ENCODE results near the gene OR8D1.
"Not testable (repeated sequence)": the region's sequence is repeated elsewhere in the genome, so short reads cannot be mapped to it uniquely, and the experiment has no call there.

OR8D1 gene

DNA sequence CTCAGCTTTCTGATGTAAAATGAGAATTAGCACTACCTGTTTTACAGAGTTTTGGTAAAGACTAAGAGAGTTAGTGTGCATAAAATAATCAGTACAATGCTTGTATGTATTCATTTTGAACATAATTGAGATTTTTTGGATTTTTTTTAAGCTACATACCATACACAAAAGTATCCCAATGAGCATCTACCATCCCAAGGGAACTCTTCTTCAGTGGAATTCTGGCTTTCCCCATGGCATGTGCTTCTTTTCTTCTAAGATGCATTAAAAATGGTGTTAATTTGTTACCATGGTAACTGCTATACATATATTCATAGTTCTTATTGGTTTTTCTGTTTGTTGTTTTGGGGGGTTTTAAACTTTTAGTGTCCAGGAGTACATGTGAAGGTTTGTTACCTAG lies 17.7 kb downstream of the OR8D1 start:
- Histone ChIP-seq H3K27ac (ENCODE audit: low read depth, low read length) (no peak overlapping the region), H3K9ac (ENCODE audit: low read depth in 1 of 2, low read length in 2 of 2) (no peak overlapping the region), H3K9me3 (ENCODE audit: control insufficient read depth in 1 of 2, low read length in 2 of 2) (no peaks in the 10 kb centered on the region), H3K4me1 (ENCODE audit: control insufficient read depth in 1 of 2, insufficient read depth in 2 of 2, low read length in 2 of 2) (no peaks in the 10 kb centered on the region), H3K36me3 (ENCODE audit: control insufficient read depth in 1 of 2, insufficient read depth in 2 of 2, low read length in 2 of 2) (no peaks in the 10 kb centered on the region), H3K4me3 (ENCODE audit: low read depth in 1 of 2, low read length in 2 of 2) (no peak overlapping the region), H3K27me3 (ENCODE audit: control insufficient read depth in 1 of 2, insufficient read depth in 2 of 2, low read length in 2 of 2) (no peaks in the 10 kb centered on the region)

GRCh38 chr11:124294687-124295086 lies 19.1 kb downstream of the OR8D1 start:
- H3K9ac ChIP-seq (ENCODE audit: low read depth in 1 of 2, low read length in 2 of 2), result no peak overlapping the region
- H3K36me3 ChIP-seq (ENCODE audit: control insufficient read depth in 1 of 2, insufficient read depth in 2 of 2, low read length in 2 of 2), result no peaks in the 10 kb centered on the region
- no peaks in the 10 kb centered on the region for H3K4me1 ChIP-seq (ENCODE audit: control insufficient read depth in 1 of 2, insufficient read depth in 2 of 2, low read length in 2 of 2)
- no peak overlapping the region for H3K4me3 ChIP-seq (ENCODE audit: low read depth in 1 of 2, low read length in 2 of 2)
- no peaks in the 10 kb centered on the region for H3K9me3 ChIP-seq (ENCODE audit: control insufficient read depth in 1 of 2, low read length in 2 of 2)
- no peaks in the 10 kb centered on the region for H3K27me3 ChIP-seq (ENCODE audit: control insufficient read depth in 1 of 2, insufficient read depth in 2 of 2, low read length in 2 of 2)
- no peak overlapping the region for H3K27ac ChIP-seq (ENCODE audit: low read depth, low read length)

DNA sequence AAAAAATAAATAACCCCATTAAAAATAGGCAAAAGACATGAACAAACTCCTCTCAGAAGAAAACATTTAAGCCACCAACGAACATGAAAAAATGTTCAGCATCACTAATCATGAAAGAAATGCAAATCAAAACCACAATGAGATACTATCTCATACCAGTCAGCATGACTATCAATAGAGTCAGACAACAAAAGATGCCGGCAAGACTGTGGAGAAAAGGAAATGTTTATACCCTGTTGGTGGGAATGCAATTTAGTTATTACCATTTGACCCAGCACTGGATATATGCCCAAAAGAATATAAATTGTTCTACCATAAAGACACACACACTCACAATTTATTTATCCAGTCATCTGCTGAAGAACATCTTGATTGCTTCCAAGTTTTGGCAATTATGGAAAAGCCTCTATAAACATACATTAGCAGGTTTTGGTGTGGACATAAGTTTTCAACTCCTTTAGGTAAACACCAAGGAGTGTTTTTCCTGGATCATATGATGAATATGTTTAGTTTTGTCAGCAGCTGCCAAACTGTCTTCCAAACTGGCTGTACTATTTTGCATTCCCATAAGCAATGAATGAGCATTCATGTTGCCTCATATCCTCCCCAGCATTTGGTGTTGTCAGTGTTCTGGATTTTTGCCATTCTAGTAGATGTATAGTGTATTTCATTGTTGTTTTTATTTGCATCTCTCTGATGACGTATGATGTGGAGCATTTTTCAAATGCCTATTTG lies 28.0 kb downstream of the OR8D1 start:
- Histone ChIP-seq H3K27ac (ENCODE audit: low read depth, low read length) (no peak overlapping the region), H3K36me3 (ENCODE audit: control insufficient read depth in 1 of 2, insufficient read depth in 2 of 2, low read length in 2 of 2) (no peaks in the 10 kb centered on the region), H3K9me3 (ENCODE audit: control insufficient read depth in 1 of 2, low read length in 2 of 2) (no peaks in the 10 kb centered on the region), H3K4me3 (ENCODE audit: low read depth in 1 of 2, low read length in 2 of 2) (no peak overlapping the region), H3K9ac (ENCODE audit: low read depth in 1 of 2, low read length in 2 of 2) (no peak overlapping the region), H3K27me3 (ENCODE audit: control insufficient read depth in 1 of 2, insufficient read depth in 2 of 2, low read length in 2 of 2) (no peaks in the 10 kb centered on the region), H3K4me1 (ENCODE audit: control insufficient read depth in 1 of 2, insufficient read depth in 2 of 2, low read length in 2 of 2) (no peaks in the 10 kb centered on the region)

DNA sequence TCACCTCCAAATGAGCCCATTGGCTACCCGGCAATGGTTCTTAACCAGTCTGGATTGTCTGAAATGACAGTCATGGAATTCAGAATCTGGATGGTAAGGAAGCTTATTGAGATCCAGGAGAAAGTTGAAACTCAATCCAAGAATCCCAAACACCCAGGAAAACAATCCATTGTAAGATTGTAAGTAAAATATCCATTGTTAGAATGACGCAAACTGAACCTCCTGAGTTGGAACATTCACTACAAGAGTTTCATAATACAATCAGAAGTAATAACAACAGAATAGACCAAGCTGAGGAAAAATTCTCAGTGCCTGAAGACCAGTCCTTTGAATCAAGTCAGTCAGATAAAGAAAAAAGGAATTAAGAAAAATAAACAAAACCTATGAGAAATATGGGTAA lies 35.5 kb downstream of the OR8D1 start:
- H3K4me1 ChIP-seq (ENCODE audit: control insufficient read depth in 1 of 2, insufficient read depth in 2 of 2, low read length in 2 of 2), result no peaks in the 10 kb centered on the region
- no peak overlapping the region for H3K27ac ChIP-seq (ENCODE audit: low read depth, low read length)
- no peak overlapping the region for H3K4me3 ChIP-seq (ENCODE audit: low read depth in 1 of 2, low read length in 2 of 2)
- no peaks in the 10 kb centered on the region for H3K36me3 ChIP-seq (ENCODE audit: control insufficient read depth in 1 of 2, insufficient read depth in 2 of 2, low read length in 2 of 2)
- no peaks in the 10 kb centered on the region for H3K9me3 ChIP-seq (ENCODE audit: control insufficient read depth in 1 of 2, low read length in 2 of 2)
- no peaks in the 10 kb centered on the region for H3K27me3 ChIP-seq (ENCODE audit: control insufficient read depth in 1 of 2, insufficient read depth in 2 of 2, low read length in 2 of 2)
- no peak overlapping the region for H3K9ac ChIP-seq (ENCODE audit: low read depth in 1 of 2, low read length in 2 of 2)

GRCh38 chr11:124277804-124278203 lies 35.9 kb downstream of the OR8D1 start:
- Histone ChIP-seq H3K27me3 (ENCODE audit: control insufficient read depth in 1 of 2, insufficient read depth in 2 of 2, low read length in 2 of 2) (no peaks in the 10 kb centered on the region), H3K4me3 (ENCODE audit: low read depth in 1 of 2, low read length in 2 of 2) (no peak overlapping the region), H3K9ac (ENCODE audit: low read depth in 1 of 2, low read length in 2 of 2) (no peak overlapping the region), H3K27ac (ENCODE audit: low read depth, low read length) (no peak overlapping the region), H3K36me3 (ENCODE audit: control insufficient read depth in 1 of 2, insufficient read depth in 2 of 2, low read length in 2 of 2) (no peaks in the 10 kb centered on the region), H3K4me1 (ENCODE audit: control insufficient read depth in 1 of 2, insufficient read depth in 2 of 2, low read length in 2 of 2) (no peaks in the 10 kb centered on the region), H3K9me3 (ENCODE audit: control insufficient read depth in 1 of 2, low read length in 2 of 2) (no peaks in the 10 kb centered on the region)

DNA sequence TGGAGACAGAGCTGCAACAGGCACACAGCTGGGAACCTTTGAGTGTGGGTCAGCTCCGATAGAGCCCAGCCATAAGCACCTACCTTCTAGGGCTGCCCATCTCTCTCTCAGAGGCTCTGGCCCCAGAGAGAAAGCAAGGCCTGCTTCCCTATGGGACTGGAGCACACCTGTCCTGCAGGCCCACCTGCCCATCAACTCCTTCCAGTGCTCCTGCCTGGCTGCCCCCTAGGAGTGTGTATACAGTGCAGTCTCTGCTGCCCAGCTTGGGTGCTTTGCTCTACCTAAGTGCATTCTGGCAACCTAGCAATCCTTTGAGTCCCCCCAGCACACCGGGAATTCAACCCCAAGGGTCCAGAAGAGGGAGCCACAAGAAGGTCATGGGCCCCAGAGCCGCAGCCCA lies 36.5 kb downstream of the OR8D1 start:
- H3K4me1 ChIP-seq (ENCODE audit: control insufficient read depth in 1 of 2, insufficient read depth in 2 of 2, low read length in 2 of 2), result no peaks in the 10 kb centered on the region
- no peaks in the 10 kb centered on the region for H3K36me3 ChIP-seq (ENCODE audit: control insufficient read depth in 1 of 2, insufficient read depth in 2 of 2, low read length in 2 of 2)
- H3K27me3 ChIP-seq (ENCODE audit: control insufficient read depth in 1 of 2, insufficient read depth in 2 of 2, low read length in 2 of 2), result no peaks in the 10 kb centered on the region
- no peak overlapping the region for H3K4me3 ChIP-seq (ENCODE audit: low read depth in 1 of 2, low read length in 2 of 2)
- no peak overlapping the region for H3K27ac ChIP-seq (ENCODE audit: low read depth, low read length)
- H3K9me3 ChIP-seq (ENCODE audit: control insufficient read depth in 1 of 2, low read length in 2 of 2), result no peaks in the 10 kb centered on the region
- H3K9ac ChIP-seq (ENCODE audit: low read depth in 1 of 2, low read length in 2 of 2), result no peak overlapping the region

DNA sequence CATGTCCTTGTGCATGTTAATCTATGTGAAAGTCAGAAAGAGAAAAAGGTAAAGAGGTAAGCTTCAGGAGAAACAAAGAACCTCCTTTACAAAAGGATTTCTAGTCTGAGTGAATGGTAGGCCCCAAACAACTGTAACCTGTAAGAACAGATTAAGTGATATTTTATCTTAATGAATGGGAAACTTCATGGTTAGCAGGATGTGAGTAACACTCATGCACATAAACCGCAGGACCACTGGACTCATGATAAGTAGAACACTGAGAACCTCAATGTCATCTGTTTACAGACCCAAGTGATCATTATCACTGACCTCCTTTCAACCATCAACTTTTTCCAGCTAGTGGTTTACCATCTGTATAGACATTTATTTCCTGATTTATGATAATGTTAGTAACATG lies 37.7 kb downstream of the OR8D1 start:
- H3K4me1 ChIP-seq (ENCODE audit: control insufficient read depth in 1 of 2, insufficient read depth in 2 of 2, low read length in 2 of 2), result no peaks in the 10 kb centered on the region
- no peaks in the 10 kb centered on the region for H3K9me3 ChIP-seq (ENCODE audit: control insufficient read depth in 1 of 2, low read length in 2 of 2)

DNA sequence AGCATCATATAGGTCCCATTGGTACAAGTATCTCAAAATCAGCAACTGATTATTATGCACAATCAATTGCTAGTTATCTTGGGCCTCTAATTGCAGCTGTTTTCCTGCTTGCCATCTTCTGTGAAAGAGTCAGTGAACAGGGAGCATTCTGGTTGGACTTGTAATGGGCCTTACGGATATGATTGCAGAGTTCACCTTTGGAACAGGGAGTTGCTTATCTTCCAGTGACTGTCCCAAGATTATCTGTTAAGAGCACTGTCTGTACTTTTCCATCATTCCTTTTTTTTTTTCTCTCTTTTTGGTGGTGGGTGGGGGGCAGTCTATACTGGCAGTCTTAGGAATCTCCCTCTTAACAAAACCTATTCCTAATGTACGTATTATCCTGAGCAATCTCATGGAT lies 39.7 kb downstream of the OR8D1 start:
- H3K27ac ChIP-seq (ENCODE audit: low read depth, low read length), result no peak overlapping the region
- H3K9ac ChIP-seq (ENCODE audit: low read depth in 1 of 2, low read length in 2 of 2), result no peak overlapping the region
- no peaks in the 10 kb centered on the region for H3K36me3 ChIP-seq (ENCODE audit: control insufficient read depth in 1 of 2, insufficient read depth in 2 of 2, low read length in 2 of 2)
- no peaks in the 10 kb centered on the region for H3K9me3 ChIP-seq (ENCODE audit: control insufficient read depth in 1 of 2, low read length in 2 of 2)
- H3K4me1 ChIP-seq (ENCODE audit: control insufficient read depth in 1 of 2, insufficient read depth in 2 of 2, low read length in 2 of 2), result no peaks in the 10 kb centered on the region
- H3K4me3 ChIP-seq (ENCODE audit: low read depth in 1 of 2, low read length in 2 of 2), result no peak overlapping the region
- H3K27me3 ChIP-seq (ENCODE audit: control insufficient read depth in 1 of 2, insufficient read depth in 2 of 2, low read length in 2 of 2), result no peaks in the 10 kb centered on the region

More for the DNA sequence above, 37.7 kb downstream of the OR8D1 start:
- Histone ChIP-seq H3K4me3 (ENCODE audit: low read depth in 1 of 2, low read length in 2 of 2) (no peak overlapping the region), H3K27me3 (ENCODE audit: control insufficient read depth in 1 of 2, insufficient read depth in 2 of 2, low read length in 2 of 2) (no peaks in the 10 kb centered on the region), H3K36me3 (ENCODE audit: control insufficient read depth in 1 of 2, insufficient read depth in 2 of 2, low read length in 2 of 2) (no peaks in the 10 kb centered on the region), H3K27ac (ENCODE audit: low read depth, low read length) (no peak overlapping the region), H3K9ac (ENCODE audit: low read depth in 1 of 2, low read length in 2 of 2) (no peak overlapping the region)

DNA sequence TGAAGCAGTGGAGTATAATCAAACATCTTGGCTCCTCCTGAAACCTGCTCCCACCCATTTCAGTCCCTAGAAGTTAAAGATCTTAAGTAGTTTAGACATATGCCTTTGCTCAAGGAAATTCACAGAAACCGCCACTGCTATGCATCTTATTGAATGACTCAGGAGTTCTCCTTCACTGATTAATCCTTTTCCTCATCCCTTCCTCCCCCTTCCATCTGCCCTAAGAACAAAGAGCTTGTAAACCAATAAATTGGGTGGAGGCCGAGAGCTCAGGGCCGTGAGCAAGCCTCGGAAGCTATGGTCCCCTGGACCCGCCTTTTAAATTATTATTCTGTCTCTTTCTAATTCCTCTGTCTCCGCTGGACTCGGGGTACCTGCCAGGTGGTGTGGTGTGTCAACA lies 42.9 kb downstream of the OR8D1 start:
- H3K36me3 ChIP-seq (ENCODE audit: control insufficient read depth in 1 of 2, insufficient read depth in 2 of 2, low read length in 2 of 2); H3K4me1 ChIP-seq (ENCODE audit: control insufficient read depth in 1 of 2, insufficient read depth in 2 of 2, low read length in 2 of 2); H3K27me3 ChIP-seq (ENCODE audit: control insufficient read depth in 1 of 2, insufficient read depth in 2 of 2, low read length in 2 of 2); H3K4me3 ChIP-seq (ENCODE audit: low read depth in 1 of 2, low read length in 2 of 2); H3K9ac ChIP-seq (ENCODE audit: low read depth in 1 of 2, low read length in 2 of 2); H3K9me3 ChIP-seq (ENCODE audit: control insufficient read depth in 1 of 2, low read length in 2 of 2); H3K27ac ChIP-seq (ENCODE audit: low read depth, low read length): not testable (repeated sequence)

DNA sequence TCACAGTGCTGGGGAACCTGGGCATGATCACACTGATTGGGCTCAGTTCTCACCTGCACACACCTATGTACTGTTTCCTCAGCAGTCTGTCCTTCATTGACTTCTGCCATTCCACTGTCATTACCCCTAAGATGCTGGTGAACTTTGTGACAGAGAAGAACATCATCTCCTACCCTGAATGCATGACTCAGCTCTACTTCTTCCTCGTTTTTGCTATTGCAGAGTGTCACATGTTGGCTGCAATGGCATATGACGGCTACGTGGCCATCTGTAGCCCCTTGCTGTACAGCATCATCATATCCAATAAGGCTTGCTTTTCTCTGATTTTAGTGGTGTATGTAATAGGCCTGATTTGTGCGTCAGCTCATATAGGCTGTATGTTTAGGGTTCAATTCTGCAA lies 48.7 kb downstream of the OR8D1 start:
- not testable (repeated sequence) for H3K4me1 ChIP-seq (ENCODE audit: control insufficient read depth in 1 of 2, insufficient read depth in 2 of 2, low read length in 2 of 2); H3K36me3 ChIP-seq (ENCODE audit: control insufficient read depth in 1 of 2, insufficient read depth in 2 of 2, low read length in 2 of 2); H3K4me3 ChIP-seq (ENCODE audit: low read depth in 1 of 2, low read length in 2 of 2); H3K9ac ChIP-seq (ENCODE audit: low read depth in 1 of 2, low read length in 2 of 2); H3K27me3 ChIP-seq (ENCODE audit: control insufficient read depth in 1 of 2, insufficient read depth in 2 of 2, low read length in 2 of 2); H3K27ac ChIP-seq (ENCODE audit: low read depth, low read length); H3K9me3 ChIP-seq (ENCODE audit: control insufficient read depth in 1 of 2, low read length in 2 of 2)

- Histone ChIP-seq H3K4me1 (ENCODE audit: control insufficient read depth in 1 of 2, insufficient read depth in 2 of 2, low read length in 2 of 2) (no peaks in the 10 kb centered on the region), H3K36me3 (ENCODE audit: control insufficient read depth in 1 of 2, insufficient read depth in 2 of 2, low read length in 2 of 2) (no peaks in the 10 kb centered on the region), H3K27me3 (ENCODE audit: control insufficient read depth in 1 of 2, insufficient read depth in 2 of 2, low read length in 2 of 2) (no peaks in the 10 kb centered on the region), H3K27ac (ENCODE audit: low read depth, low read length) (no peak within 1 kb of the TSS), H3K4me3 (ENCODE audit: low read depth in 1 of 2, low read length in 2 of 2) (no peak within 1 kb of the TSS), H3K9ac (ENCODE audit: low read depth in 1 of 2, low read length in 2 of 2) (no peak within 1 kb of the TSS), H3K9me3 (ENCODE audit: control insufficient read depth in 1 of 2, low read length in 2 of 2) (no peaks in the 10 kb centered on the region)
Measured at GRCh38 chr11:124256076-124256475, 57.7 kb downstream of the OR8D1 start, which contains the start of gene OR8G5. OR8G5 (plus strand) TSS chr11:124256376; CDS start chr11:124264932, 8,556 bp downstream.
